NCI-H226 (cell line): Measurements from ENCODE around the gene DYNC2LI1.
"Not testable (repeated sequence)": the region's sequence is repeated elsewhere in the genome, so short reads cannot be mapped to it uniquely, and the experiment has no call there.

ENCODE experiments used
- DNase-seq: peaks from one replicate; pipeline ENCODE4 v3.0.0-alpha.2; 2015

DYNC2LI1 gene

DNA sequence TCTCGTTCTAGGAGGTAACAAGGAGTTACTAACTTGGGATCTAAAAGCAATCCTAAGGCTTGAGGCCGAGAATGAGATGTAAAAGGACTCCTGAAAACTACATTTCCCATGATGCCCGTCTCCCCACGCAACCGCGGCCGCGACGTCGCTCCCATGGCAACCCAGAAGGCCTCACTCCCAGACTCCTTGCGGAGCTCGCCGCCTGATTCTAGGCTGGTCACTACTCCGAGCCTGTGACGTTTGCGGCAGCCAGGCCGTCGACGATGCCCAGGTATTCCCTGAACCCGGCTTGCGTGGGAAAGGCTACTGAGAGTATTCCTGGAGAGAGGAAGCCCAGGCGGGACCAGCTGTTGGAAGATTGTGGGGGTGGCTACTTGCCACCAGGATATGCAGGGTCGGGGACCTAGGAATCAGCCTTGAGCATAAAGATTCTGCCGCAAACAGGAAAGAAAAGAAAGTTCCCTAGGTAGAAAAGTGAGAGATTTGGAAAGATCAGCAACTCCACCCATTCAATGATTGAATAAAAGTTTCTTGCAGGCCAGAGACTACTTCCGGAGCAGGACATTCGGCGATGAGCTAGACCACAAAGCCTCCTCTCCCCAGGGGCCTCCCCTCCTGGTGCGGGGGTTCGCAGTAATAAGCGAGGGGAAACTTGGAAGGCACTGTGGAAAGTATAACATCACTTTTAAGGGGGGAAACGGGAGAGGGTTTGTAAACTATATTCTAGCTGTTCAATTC is at the start of gene DYNC2LI1:
TSS of gene DYNC2LI1 (plus strand) at position 164 of the 738 bp plus-strand sequence. CDS start at position 264, 100 bp downstream.
- peak; percentile 92 for DNase-seq

DNA sequence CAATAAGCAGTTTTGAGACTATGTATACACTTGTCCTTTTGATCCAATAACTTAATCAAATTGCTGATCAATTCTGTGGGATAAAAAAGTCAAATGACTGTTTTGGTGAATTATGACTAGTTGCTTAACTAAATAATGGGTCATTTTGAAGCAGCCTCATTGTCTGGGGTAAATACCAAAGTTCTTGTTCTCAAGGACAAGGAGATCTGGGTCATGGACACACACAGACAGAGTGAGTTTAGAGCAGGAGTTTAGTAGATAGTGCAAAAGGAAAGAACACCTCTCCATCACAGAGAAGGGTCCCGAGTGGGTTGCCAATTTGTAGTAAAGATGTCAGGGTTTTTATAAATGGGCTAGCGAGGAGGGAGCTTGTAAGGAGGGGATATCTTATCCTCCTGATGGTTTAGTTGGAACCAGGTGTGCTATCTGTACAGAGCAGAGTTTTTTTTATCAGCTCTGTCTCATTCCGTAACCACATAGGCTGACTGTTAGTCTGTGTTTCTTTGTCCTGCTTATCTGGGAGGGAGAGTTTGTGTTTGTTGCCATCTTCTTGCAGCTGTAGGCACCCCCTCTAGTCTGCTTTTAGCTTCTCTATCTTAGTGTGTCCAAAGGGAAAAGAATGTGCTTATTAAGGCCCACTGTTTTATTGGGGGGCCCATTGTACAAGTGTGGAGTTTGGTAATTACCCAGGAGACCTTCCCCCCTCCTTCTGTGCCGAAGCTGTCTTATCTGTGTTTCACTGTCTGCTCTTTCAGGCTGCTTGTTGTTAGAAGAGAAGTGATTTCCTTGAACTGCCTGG is 48.9 kb upstream of the DYNC2LI1 start:
- DNase-seq = no peak

- DNase-seq = no peak
Measured at GRCh38 chr2:43725711-43726246, 48.1 kb upstream of the DYNC2LI1 start.

DNA sequence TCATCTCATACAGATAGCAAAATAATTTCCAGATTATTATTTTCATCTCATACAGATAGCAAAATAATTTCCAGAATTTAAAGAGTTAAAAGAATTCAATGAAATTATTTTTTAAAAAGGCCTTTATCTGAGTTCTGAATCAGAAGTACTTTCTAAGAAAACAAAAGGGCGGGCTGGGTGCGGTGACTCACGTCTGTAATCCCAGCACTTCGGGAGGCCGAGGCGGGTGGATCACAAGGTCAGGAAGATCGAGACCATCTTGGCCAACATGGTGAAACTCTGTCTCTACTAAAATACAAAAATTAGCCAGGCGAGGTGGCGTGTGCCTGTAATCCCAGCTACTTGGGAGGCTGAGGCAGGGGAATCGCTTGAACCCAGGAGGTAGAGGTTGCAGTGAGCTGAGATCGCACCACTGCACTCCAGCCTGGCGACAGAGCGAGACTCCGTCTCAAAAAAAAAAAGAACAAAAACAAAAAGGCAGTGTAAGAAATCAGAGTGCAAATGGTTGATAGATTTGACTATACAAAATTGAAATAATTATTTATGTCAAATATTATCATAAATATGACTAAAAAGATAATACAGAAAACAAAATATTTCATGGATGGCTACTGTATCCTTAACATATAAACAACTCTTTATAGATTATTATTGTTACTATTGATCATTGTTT is 46.7 kb upstream of the DYNC2LI1 start:
- not testable (repeated sequence) for DNase-seq

DNA sequence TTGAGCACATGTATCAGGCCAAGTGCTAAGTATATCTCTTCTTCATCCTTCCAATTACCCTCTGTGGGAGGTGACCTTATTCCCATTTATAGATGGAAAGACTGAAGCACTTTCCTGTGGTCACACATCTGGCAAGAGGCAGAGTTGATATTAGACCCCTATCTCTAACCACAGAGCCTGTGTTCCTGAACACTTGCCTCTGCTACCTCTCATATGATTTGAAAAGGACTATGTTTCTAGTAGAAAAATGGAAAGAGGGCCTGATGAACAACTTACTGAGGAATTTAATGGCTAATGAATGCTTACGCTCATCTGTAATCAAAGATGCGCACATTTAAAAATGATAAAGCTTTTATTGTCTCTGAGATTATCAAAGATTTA is 46.2 kb upstream of the DYNC2LI1 start:
- no peak for DNase-seq

- no peak for DNase-seq
Measured at GRCh38 chr2:43729491-43730174, 44.2 kb upstream of the DYNC2LI1 start.

DNA sequence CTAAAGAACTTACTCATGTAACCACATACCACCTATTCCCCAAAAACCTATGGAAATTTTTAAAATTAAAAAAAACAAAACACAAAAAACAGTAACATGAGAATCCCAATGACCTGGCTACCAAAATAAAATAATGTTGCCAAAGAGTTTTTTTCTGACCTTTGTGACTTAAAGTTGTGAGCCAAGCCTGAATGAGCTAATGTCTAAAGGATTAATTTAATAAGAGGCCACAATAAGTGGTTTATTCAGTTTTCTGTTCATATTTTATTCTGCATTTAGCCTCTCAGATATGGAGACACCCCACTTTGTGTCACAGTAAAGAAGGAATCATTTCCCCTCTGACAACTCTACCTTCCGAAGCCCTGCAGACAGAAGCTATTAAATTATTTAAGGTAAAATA is 42.6 kb upstream of the DYNC2LI1 start:
- no peak for DNase-seq

DNA sequence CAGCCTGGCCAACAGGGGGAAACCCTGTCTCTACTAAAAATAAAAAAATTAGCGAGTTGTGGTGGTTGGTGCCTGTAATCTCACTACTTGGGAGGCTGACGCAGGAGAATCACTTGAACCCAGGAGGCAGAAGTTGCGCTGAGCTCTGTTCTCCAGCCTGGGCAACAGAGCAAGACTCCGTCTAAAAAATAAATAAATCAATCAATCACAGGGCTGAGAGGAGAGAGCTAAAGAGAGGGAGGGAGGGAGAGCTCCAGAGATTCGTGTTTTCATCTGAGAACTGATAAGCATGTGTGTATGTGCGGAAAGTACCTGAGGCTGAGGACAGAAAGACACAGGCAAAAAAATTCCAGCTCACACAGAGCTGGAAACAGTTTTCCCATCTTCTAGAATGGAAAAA is 37.2 kb upstream of the DYNC2LI1 start:
- DNase-seq = peak; percentile 35

DNA sequence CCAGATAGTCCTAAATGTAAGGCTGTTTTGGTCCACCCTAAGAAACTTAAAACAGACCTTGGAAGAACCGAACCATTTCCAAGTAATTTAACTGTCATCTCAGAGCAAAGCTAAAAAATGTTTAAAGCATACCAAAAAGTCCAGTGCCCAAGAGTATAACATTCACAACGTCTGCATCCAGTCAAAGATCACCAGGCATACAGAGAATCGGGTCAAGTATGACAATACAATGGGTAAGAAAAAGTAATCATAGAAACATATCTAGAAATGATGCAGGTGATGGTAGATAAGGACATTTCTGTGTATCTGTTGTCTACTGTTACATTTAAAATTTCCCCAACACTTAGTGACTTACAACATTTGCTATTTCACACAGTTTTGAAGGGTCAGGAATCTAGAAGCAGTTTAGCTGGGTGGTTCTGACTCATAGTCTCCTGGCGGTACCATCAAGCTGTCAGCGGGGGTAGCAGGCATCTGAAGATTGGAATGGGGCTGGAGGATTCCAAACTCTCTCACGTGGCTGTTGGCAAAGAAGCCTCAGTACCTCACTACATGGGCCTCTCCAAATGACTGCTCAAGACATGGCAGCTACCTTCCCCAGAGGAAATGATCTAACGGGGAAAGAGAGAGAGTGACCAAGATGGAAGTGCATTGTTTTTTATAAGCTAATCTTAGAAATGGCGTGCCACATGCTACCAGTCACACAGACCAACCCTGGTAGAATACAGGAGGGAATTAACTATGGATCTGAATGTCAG is 36.6 kb upstream of the DYNC2LI1 start:
- peak; percentile 99 for DNase-seq

DNA sequence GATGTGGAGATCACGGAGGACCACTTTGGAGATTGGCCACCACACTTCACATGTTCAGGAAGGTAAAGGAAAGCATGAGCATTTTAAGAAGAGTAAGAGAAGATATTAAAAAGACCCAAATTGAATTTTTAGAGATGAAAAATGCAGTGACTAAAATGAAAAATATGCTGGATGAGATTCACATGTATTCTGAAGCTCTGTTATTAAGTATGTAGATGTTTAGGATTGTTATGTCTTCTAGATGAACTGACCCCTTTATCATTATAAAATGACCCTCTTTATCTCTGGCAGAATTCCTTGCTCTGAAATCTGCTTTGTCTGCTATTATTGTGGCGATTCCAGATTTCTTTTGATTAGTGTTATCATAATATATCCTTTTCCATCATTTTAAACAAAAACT is 36.0 kb upstream of the DYNC2LI1 start:
- DNase-seq = no peak

DNA sequence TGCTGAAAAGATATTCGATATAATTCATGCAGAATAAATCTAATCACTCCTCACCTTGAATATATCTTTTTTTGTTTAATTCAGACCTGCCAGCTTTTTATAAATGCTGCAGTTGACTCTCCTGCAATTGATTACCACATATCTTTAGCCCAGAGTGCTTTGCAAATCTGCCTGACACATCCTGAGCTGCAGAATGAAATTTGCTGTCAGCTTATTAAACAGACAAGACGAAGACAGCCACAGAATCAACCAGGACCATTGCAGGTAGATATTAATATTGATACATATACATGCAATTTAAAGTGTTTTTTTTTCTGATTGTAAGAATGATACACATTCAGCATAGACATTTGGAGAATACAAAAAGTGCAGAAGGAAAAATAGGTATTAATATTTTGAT is 35.6 kb upstream of the DYNC2LI1 start:
- no peak for DNase-seq

DNA sequence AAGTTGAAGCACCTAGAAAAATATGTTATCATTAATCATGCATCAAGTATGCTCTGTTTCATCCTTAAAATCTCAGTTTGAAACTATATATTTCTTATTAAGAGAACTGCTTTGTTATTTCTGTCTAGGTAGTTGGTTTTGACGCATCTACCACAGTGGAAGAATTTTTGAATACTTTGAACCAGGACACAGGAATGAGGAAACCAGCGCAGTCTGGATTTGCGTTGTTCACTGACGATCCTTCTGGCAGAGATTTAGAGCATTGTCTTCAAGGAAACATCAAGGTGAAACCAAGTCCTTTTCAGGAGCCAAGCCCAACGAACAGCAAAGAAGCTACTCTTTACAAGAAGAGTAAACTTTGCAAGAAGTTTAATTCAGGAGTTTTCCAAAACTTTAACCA is 30.1 kb upstream of the DYNC2LI1 start:
- no peak for DNase-seq

DNA sequence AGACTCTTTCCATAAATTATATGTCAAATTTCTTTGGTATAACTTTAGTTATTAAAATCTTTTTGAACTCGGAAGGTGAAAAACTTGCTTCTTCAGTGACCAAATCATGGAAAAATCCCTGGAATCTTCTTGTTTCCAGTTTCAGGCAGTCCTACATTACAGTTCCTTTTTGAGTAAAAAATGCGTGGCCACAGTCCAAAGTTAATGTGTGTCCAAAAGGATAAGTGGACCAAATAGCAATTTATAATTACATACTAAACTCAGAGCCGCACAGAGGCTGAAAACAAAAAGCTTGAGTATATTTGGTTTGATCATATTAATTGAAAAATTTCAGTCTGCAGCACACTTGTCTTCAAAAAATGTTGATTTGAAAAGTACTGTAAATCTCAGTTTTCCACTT is 28.4 kb upstream of the DYNC2LI1 start:
- DNase-seq = peak; percentile 15

GRCh38 chr2:43748333-43748732 is 25.5 kb upstream of the DYNC2LI1 start:
- no peak for DNase-seq

GRCh38 chr2:43749583-43749982 is 24.3 kb upstream of the DYNC2LI1 start:
- no peak for DNase-seq

DNA sequence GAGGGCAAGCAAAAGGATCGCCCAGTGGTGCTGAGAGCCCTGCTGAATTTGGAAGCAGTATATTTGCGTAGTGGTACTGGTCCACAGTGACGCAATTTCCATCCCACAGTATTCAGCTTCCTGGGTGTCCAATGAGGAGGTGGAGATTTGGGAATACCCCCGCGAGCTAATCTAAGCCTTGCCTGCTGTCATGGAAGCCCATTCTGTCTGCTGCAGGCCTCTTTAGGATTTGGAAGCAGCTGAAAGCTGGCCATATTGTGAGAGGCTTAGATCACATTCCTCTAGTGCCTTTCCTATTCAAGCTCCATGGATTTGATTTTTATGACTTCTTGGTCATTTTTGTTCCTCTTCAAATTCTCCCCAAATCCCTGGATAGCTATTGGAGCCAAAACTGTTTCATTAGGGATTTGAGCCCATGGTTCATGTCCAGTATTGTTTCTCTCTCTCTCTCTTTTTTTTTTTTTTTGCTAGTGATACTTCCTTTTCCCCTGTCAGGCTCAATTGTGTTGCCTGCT is 22.3 kb upstream of the DYNC2LI1 start:
- DNase-seq = no peak

DNA sequence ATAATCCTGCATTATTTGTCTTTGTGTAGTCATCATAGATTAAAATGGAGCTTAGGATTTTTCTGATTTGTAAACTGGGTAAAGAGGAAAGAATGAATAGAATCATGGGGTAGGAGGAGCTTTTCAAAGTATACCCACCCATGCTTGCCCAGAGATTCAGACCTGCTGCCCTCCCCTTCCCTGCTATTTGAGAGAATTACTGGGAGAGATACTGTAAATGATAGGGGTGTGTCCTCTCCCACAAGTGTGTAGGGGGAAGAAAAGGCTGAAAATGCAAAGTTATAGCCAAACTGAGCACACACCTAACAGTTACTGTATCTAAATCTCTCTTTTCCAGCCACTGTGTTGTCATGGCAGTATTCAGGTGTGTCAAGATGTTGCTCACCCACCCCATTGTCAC is 21.5 kb upstream of the DYNC2LI1 start:
- DNase-seq = no peak

DNA sequence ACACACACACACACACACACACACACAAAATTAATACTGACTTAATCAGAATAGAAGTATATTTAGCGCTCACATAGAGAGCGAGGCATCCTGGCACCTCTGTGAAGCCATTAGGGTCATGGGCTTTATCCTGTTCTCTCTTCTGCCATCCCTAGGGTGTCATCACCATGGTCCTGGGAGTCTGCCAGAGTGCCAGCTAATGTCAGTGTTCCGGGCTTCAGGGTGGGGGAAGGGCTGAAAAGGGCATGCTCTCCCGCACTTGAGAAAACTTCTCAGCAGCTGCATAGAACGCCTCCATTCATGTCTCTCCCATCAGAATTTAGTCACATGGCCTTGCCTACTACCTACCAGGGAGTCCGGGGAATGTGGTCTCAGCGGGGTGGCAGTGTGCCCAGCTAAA is 19.7 kb upstream of the DYNC2LI1 start:
- DNase-seq = no peak

DNA sequence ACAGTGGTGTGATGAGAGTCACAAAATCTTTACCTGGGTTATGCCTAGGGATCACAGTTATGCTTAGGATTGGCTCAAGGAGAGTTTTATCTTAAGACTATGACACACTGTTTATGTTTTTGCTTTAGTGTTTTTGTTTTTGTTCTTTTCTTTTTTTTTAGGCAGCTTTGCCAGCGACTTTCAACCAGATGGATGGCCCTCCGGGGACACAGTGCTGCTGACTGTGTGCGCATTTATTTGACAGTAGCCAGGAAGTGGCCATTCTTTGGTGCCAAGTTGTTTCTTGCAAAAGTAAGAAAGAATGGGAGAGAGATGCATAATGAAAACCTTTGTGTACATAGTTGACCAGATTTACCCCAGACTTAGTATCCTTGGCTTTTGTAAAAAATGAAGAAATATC is 15.1 kb upstream of the DYNC2LI1 start:
- DNase-seq = no peak

- DNase-seq = peak; percentile 43
Measured at GRCh38 chr2:43759195-43759594, 14.6 kb upstream of the DYNC2LI1 start.

DNA sequence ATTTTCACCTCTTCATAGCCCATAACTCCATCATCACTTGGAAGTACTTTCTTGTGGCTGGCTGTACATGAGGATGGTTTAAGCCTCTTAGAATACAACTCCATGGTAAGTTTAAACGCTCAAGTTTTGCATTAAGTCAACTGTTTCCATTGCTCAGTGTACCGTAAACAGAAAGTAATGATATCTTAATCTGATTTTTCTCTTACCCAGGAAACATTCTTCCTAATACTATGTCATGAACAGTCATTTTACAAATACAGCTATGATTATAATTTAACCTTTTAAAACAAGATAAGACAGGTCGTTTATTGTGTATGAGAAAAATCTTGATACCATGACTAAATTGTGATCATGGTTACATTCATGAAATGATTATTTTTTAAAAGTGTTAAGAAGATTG is 11.6 kb upstream of the DYNC2LI1 start:
- no peak for DNase-seq

- no peak for DNase-seq
Measured at GRCh38 chr2:43763091-43763490, 10.7 kb upstream of the DYNC2LI1 start.
